HG02970 (cell line): ENCODE data around the gene MYH10.
"Not testable (repeated sequence)": the region's sequence is repeated elsewhere in the genome, so short reads cannot be mapped to it uniquely, and the experiment has no call there.

Experiments
- ATAC-seq: cut with Tn5 transposase; IDR thresholded peaks from one replicate; pipeline ENCODE4 v1.9.1; 2021; ENCODE audit warnings: mild to moderate bottlenecking, moderate library complexity, moderate number of reproducible peaks; ENCODE audit not compliant: unreplicated experiment, low FRiP score

Gene MYH10

GRCh38 chr17:8630227-8630801 is at the start of gene MYH10:
Gene MYH10 (minus strand): TSS chr17:8630725. CDS start chr17:8623246, 7,479 bp downstream.
- no peak for ATAC-seq

DNA sequence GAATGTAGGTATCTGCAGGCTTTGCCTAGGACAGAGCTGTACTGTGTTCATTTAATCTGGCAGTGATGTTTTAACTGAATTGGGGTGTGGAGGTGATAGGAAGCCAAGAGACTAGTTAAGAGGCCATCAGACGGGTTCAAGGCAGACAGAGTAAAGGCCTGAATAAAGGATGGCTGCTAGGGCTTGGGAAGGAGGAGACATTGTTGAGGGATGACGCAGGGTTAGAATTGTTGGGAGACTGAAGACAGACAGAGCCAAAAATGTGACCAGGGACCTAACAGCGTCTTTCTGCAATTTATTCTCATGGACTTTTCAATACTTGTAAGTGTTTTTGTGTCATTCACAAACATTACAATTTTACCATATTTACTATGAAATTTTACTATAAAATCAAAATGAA is 48.6 kb upstream of the MYH10 start:
- no peak for ATAC-seq

DNA sequence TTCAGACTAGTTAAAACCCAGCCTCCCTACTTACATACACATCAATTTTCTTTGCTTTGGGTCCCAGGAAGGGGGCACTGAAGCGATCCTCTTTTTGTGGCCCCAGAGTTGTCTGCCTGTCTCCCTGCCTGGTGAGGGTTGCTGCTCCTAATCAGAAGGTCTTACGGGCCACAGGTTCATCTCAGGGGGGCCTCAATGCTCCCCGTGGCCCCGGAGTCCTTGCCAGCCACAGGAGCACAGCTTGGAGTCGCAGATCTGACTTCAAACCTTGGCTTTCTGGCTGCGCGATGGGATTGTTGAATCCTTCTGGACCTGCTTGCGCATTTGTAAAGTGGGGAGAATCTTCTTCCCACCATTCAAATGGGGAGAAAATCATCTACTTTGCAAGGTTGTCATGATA is 44.8 kb upstream of the MYH10 start:
- ATAC-seq, result no peak

DNA sequence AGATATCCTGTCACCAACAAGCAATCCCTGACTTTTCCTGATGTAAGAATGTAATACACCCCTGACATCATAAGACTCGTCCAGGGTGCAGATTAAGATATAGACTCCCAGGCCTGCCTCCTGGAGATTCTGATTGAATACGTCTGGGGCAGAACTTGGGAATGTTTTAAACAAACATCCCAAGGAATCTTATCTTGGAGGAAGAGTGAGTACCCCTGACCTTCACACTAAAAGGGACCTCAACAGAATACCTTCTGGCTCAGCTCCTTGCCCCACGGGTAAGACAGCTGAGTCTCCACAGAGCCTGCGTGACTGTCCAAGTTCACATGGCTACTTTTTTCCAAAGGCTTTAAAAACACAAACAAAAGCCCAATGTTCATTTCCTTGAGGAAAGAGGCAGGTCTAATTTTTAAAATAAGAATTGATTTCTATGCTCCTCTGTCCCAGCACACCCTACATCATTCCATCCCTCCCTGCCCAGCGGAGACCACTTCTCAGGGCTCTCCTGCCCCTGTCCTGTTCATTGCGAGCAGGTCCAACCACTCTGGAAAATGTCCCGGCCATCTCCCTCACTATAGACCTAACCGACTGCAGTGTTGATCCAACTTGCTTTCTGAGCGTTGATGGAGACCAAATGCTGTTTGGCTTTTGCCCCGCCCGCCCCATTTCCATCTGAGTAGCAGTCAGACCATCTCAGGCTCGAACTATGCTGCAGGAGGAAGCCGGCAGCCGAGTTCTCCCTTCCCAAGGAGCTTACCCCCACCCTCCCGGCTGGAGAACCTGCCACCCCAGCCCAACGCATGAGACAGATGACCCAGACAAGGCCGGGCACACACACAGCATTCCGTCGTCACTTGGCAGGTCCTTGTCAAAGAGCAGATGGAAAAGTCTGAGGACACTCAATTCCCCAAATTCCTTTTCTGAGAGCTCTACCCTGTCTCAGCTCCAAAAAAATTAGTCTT is 44.1 kb upstream of the MYH10 start:
- ATAC-seq, result no peak

GRCh38 chr17:8673612-8674011 is 43.1 kb upstream of the MYH10 start:
- ATAC-seq, result no peak

GRCh38 chr17:8672326-8672725 is 41.8 kb upstream of the MYH10 start:
- ATAC-seq, result no peak

- ATAC-seq, result no peak
Observed at GRCh38 chr17:8670421-8670820, 39.9 kb upstream of the MYH10 start.

DNA sequence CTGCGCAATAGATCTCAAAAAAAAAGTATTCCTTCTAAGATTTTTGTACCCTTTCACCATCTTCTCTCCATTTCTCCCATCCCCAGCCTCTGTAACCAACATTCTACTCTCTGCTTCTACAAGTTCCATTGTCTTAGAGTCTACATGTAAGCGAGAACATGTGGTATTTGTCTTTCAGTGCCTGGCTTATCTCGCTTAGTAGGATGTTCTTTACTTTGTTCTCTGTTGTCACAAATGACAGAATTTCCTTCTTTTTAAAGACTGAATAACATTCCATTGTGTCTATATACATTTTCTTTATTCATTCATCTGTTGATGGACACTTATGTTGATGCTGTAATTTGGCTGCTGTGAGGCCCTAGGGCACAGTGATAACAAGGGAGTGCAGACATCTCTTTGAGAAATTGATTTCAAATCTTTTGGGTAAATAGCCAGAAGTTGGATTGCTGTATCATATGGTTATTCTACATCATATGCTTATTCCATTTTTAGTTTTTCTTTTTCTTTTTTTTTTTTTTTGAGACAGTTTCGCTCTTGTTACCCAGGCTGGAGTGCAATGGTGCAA is 37.7 kb upstream of the MYH10 start:
- ATAC-seq, result no peak

- ATAC-seq, result no peak
Observed at GRCh38 chr17:8667421-8667820, 36.9 kb upstream of the MYH10 start.

GRCh38 chr17:8665684-8666083 is 35.2 kb upstream of the MYH10 start:
- no peak for ATAC-seq

GRCh38 chr17:8664456-8665126 is 34.1 kb upstream of the MYH10 start:
- no peak for ATAC-seq

- ATAC-seq, result no peak
Observed at GRCh38 chr17:8662973-8663372, 32.4 kb upstream of the MYH10 start.

DNA sequence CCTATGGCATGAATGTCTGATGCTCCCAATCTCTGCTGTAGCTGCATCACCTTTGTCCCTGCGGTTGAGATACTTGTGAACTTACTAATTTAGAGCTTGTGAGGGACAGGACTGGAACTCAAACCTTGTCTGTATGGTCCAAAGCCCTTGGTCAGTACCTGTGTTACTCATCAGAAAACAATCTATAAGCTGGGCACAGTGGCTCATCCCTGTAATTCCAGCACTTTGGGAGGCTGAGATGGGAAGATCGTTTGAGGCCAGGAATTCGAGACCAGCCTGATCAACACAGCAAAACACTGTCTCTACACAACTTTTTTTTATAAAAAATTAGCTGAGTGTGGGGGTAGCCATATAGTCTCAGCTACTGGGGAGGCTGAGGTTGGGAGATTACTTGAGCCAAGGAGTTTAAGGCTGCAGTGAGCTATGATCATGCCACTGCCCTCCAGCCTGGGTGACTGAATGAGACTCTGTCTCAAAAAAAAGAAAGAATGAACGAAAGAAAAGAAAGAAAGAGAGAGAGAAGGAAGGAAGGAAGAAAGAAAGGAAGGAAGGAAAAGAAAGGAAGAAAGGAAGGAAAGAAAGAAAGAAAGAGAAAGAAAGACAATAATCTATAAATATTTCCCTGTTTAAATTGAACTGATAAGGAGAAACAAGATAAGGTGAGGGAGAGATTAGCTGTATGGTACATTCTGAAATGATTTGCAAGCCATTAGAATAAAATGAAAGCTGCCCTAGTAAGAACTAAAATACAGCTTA is 31.7 kb upstream of the MYH10 start:
- no peak for ATAC-seq

DNA sequence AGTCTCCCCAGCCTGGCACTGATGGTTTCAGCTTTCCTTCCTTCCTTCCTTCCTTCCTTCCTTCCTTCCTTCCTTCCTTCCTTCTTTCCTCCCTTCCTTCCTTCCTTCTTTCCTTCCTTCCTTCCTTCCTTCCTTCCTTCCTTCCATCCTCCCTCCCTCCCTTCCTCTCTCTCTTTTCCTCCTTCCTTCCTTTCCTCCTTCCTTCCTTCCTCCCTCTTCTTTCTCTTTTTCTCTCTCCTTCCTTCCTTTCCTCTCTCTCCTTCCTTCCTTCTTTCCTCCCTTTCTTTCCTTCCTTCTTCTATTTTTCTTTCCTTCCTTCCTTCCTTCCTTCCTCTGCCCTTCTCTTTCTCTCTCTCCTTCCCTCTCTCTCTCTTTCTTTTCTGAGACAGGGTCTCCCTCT is 30.2 kb upstream of the MYH10 start:
- ATAC-seq, result not testable (repeated sequence)

DNA sequence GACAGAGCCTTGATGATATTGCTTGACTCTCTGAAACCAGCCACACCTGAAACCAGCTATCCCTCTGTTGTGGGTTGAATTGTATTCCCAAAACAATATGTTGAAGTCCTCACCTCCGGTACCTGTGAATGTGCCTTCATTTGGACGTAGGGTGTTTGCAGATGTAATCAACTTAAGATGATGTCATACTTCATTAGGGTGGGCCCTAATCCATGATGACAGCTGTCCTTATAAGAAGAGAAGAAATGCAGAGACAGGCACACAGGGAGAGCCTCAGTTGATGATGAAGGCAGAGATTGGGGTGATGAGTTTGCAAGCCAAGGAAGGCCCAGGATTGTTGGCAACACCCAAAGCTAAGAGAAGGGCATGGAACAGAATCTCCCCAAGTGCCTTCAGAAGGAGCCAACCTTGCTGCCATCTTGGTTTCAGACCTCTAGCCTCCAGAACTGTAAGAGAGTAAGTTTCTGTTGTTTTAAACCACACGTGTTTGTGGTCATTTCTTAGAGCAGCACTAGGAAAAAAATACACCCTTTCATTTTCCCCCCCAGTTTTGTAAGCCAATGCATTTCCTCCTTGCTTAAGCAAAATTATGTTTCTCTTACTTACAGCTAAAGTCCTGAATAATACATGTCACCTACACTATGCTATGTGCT is 29.4 kb upstream of the MYH10 start:
- ATAC-seq, result no peak

- ATAC-seq, result no peak
Observed at GRCh38 chr17:8658810-8659209, 28.3 kb upstream of the MYH10 start.

- no peak for ATAC-seq
Observed at GRCh38 chr17:8656693-8657092, 26.2 kb upstream of the MYH10 start.

DNA sequence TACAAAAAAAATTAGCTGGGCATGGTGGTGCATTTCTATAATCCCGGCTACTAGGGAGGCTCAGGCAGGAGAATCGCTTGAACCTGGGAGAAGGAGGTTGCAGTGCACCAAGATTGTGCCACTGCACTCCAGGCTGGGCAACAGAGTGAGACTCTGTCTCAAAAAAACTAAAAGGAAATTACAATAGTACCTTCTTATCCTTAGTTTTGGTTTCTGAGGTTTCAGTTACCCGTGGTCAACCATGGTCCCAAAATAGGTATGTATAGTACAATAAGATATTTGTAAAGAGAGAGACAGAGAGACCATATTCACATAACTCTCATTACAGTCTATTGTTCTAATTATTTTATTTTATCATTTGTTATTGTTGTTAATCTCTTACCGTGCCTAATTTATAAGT is 24.3 kb upstream of the MYH10 start:
- ATAC-seq, result no peak

- no peak for ATAC-seq
Observed at GRCh38 chr17:8651013-8651412, 20.5 kb upstream of the MYH10 start.

- no peak for ATAC-seq
Observed at GRCh38 chr17:8650119-8650499, 19.6 kb upstream of the MYH10 start.
